OCI-LY1 (cell line): ENCODE results near the gene EPN2.

Experiments
- H2AFZ ChIP-seq: fragments of 200-600 bp; sonication (generic), shearing (Covaris generic); 2 replicates; pipeline ENCODE4 v1.6.0; 2014; ENCODE audit warnings: antibody characterized with exemption, mild to moderate bottlenecking, low read length
- H3F3A ChIP-seq: fragments of 200-600 bp; sonication (generic), shearing (Covaris generic); 2 replicates; pipeline ENCODE4 v1.6.0; 2014; ENCODE audit warnings: mild to moderate bottlenecking, antibody characterized with exemption, low read length, moderate library complexity; ENCODE audit not compliant: insufficient read depth
- H3K27ac ChIP-seq: fragments of 200-600 bp; sonication (generic); 2 replicates; pipeline ENCODE4 v1.5.1; 2014; ENCODE audit warnings: low read length, mixed run types, mild to moderate bottlenecking, low read depth; ENCODE audit not compliant: poor library complexity, severe bottlenecking
- H3K27me3 ChIP-seq: fragments of 200-600 bp; sonication (generic); 2 replicates; pipeline ENCODE4 v1.6.0; 2014; ENCODE audit warnings: antibody characterized with exemption, mild to moderate bottlenecking, low read length, moderate library complexity; ENCODE audit not compliant: insufficient read depth
- H3K36me3 ChIP-seq: fragments of 200-600 bp; sonication (generic); 2 replicates; pipeline ENCODE4 v1.6.1; 2014; ENCODE audit warnings: mild to moderate bottlenecking, antibody characterized with exemption, low read length, moderate library complexity, mixed read lengths; ENCODE audit not compliant: insufficient read depth
- H3K4me1 ChIP-seq: fragments of 200-600 bp; sonication (generic); 2 replicates; pipeline ENCODE4 v1.5.1; 2014; ENCODE audit warnings: mild to moderate bottlenecking, low read length, moderate library complexity; ENCODE audit not compliant: insufficient read depth, severe bottlenecking
- H3K4me2 ChIP-seq: fragments of 200-600 bp; sonication (generic), shearing (Covaris generic); 2 replicates; pipeline ENCODE4 v1.6.1; 2014; ENCODE audit warnings: low read length
- H3K4me3 ChIP-seq: fragments of 200-600 bp; sonication (generic); 2 replicates; pipeline ENCODE4 v1.5.1; 2014; ENCODE audit warnings: low read length, low read depth, mild to moderate bottlenecking, mixed read lengths; ENCODE audit not compliant: poor library complexity, severe bottlenecking
- H3K79me2 ChIP-seq: fragments of 200-600 bp; shearing (Covaris generic); 2 replicates; pipeline ENCODE4 v1.6.1; 2016; ENCODE audit warnings: mixed run types, low read length, mixed read lengths; ENCODE audit not compliant: insufficient read depth
- H3K9ac ChIP-seq: fragments of 200-600 bp; sonication (generic), shearing (Covaris generic); 2 replicates; pipeline ENCODE4 v1.6.1; 2014; ENCODE audit warnings: mild to moderate bottlenecking, low read length, mixed read lengths
- H3K9me2 ChIP-seq: fragments of 200-600 bp; sonication (generic), shearing (Covaris generic); 2 replicates; pipeline ENCODE4 v1.6.1; 2014; ENCODE audit warnings: low read depth, mild to moderate bottlenecking, low read length, mixed read lengths
- H3K9me3 ChIP-seq: fragments of 200-600 bp; shearing (Covaris generic); 2 replicates; pipeline ENCODE4 v1.6.1; 2014; ENCODE audit warnings: low read length, mixed read lengths
- H4K20me1 ChIP-seq: fragments of 200-600 bp; sonication (generic), shearing (Covaris generic); 2 replicates; pipeline ENCODE4 v1.6.0; 2016; ENCODE audit warnings: mild to moderate bottlenecking, low read length; ENCODE audit not compliant: insufficient read depth
- EZH2 ChIP-seq: fragments of 200-600 bp; sonication (generic), shearing (Covaris generic); IDR thresholded peaks from 2 replicates; pipeline ENCODE4 v1.8.0; 2017; ENCODE audit warnings: borderline replicate concordance, mixed run types, mild to moderate bottlenecking, antibody characterized with exemption, low read length, moderate library complexity, mixed read lengths
- TF ChIP-seq, protein P1 (sequence below): fragments of 200-600 bp; sonication (generic), shearing (Covaris generic); IDR thresholded peaks from 2 replicates; pipeline ENCODE4 v1.5.1; 2017; ENCODE audit warnings: mild to moderate bottlenecking, antibody characterized with exemption, low read length, moderate library complexity, mixed read lengths

EPN2 gene

GRCh38 chr17:19361326-19361725 lies 124.2 kb downstream of the EPN2 start:
- H4K20me1 ChIP-seq, result no peaks in the 10 kb centered on the region
- no peaks in the 10 kb centered on the region; the same call in 1 of the 2 replicates for H3K27me3 ChIP-seq
- no peak for TF ChIP-seq EZH2
- TF ChIP-seq, protein P1, sequence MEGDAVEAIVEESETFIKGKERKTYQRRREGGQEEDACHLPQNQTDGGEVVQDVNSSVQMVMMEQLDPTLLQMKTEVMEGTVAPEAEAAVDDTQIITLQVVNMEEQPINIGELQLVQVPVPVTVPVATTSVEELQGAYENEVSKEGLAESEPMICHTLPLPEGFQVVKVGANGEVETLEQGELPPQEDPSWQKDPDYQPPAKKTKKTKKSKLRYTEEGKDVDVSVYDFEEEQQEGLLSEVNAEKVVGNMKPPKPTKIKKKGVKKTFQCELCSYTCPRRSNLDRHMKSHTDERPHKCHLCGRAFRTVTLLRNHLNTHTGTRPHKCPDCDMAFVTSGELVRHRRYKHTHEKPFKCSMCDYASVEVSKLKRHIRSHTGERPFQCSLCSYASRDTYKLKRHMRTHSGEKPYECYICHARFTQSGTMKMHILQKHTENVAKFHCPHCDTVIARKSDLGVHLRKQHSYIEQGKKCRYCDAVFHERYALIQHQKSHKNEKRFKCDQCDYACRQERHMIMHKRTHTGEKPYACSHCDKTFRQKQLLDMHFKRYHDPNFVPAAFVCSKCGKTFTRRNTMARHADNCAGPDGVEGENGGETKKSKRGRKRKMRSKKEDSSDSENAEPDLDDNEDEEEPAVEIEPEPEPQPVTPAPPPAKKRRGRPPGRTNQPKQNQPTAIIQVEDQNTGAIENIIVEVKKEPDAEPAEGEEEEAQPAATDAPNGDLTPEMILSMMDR, result no peak
- no peaks in the 10 kb centered on the region for H3K9me3 ChIP-seq
- H3F3A ChIP-seq, result no peaks in the 10 kb centered on the region
- H3K4me2 ChIP-seq, result no peak overlapping the region
- no peaks in the 10 kb centered on the region; the same call in 1 of the 2 replicates for H3K36me3 ChIP-seq
- no peaks in the 10 kb centered on the region for H3K79me2 ChIP-seq
- no peak overlapping the region for H3K4me3 ChIP-seq
- H3K4me1 ChIP-seq, result peaks cover 12% of the 10 kb centered on the region
- no peak overlapping the region for H2AFZ ChIP-seq
- no peak overlapping the region for H3K27ac ChIP-seq
- no peak overlapping the region for H3K9ac ChIP-seq
- H3K9me2 ChIP-seq, result no peaks in the 10 kb centered on the region

GRCh38 chr17:19361944-19362276 lies 124.7 kb downstream of the EPN2 start:
- Histone ChIP-seq H3K9me3 (no peaks in the 10 kb centered on the region), H3K4me1 (peaks cover 12% of the 10 kb centered on the region), H3K9ac (peak overlapping the region; percentile 64), H2AFZ (peak overlapping the region; percentile 55; the same call in 1 of the 2 replicates), H3K9me2 (no peaks in the 10 kb centered on the region), H3F3A (no peaks in the 10 kb centered on the region), H3K4me3 (peak overlapping the region; percentile 71), H3K79me2 (no peaks in the 10 kb centered on the region), H3K27me3 (no peaks in the 10 kb centered on the region; the same call in 1 of the 2 replicates), H4K20me1 (no peaks in the 10 kb centered on the region), H3K4me2 (peak overlapping the region; percentile 88), H3K27ac (no peak overlapping the region), H3K36me3 (no peaks in the 10 kb centered on the region; the same call in 1 of the 2 replicates)
- TF ChIP-seq, protein P1, result no peak
- no peak for TF ChIP-seq EZH2

- Histone ChIP-seq H3K4me2 (peak within 1 kb of the TSS; percentile 88), H3K9me3 (no peaks in the 10 kb centered on the region), H3K9ac (peak within 1 kb of the TSS; percentile 64), H2AFZ (peak within 1 kb of the TSS; percentile 55; the same call in 1 of the 2 replicates), H3K4me1 (peaks cover 12% of the 10 kb centered on the region), H3F3A (no peaks in the 10 kb centered on the region), H3K36me3 (no peaks in the 10 kb centered on the region), H3K27me3 (no peaks in the 10 kb centered on the region; the same call in 1 of the 2 replicates), H3K9me2 (no peaks in the 10 kb centered on the region), H3K79me2 (no peaks in the 10 kb centered on the region), H4K20me1 (no peaks in the 10 kb centered on the region), H3K27ac (no peak within 1 kb of the TSS), H3K4me3 (peak within 1 kb of the TSS; percentile 71)
- TF ChIP-seq EZH2, result no peak
- TF ChIP-seq, protein P1, result peak; percentile 96
These were observed 125.3 kb downstream of the EPN2 start, which contains the start of gene B9D1 for GRCh38 chr17:19362277-19363113. B9D1 (minus strand) TSS chr17:19362723; CDS start chr17:19362569, 154 bp downstream.
